ENCODE measurements around the gene PRCP.

PRCP gene

GRCh38 chr11:82896183-82896582, 4.0 kb downstream of the PRCP start:
- no peaks in the 10 kb centered on the region for H3K27me3 ChIP-seq (ENCODE audit: low read length)
- H3K4me2 ChIP-seq (ENCODE audit: low read depth, low read length, poor library complexity, severe bottlenecking): no peak overlapping the region
- no peaks in the 10 kb centered on the region for H3K9me3 ChIP-seq (ENCODE audit: insufficient read depth, low read length)
- TF ChIP-seq, protein P1, sequence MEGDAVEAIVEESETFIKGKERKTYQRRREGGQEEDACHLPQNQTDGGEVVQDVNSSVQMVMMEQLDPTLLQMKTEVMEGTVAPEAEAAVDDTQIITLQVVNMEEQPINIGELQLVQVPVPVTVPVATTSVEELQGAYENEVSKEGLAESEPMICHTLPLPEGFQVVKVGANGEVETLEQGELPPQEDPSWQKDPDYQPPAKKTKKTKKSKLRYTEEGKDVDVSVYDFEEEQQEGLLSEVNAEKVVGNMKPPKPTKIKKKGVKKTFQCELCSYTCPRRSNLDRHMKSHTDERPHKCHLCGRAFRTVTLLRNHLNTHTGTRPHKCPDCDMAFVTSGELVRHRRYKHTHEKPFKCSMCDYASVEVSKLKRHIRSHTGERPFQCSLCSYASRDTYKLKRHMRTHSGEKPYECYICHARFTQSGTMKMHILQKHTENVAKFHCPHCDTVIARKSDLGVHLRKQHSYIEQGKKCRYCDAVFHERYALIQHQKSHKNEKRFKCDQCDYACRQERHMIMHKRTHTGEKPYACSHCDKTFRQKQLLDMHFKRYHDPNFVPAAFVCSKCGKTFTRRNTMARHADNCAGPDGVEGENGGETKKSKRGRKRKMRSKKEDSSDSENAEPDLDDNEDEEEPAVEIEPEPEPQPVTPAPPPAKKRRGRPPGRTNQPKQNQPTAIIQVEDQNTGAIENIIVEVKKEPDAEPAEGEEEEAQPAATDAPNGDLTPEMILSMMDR (IDR thresholded peaks at IDR 0.05; ENCODE audit: insufficient read depth, low read length, poor library complexity, severe bottlenecking): no peak
- TF ChIP-seq EZH2phosphoT487 (conservative IDR thresholded peaks at IDR 0.05; ENCODE audit: low read length): no peak
- H3K9me2 ChIP-seq (replicated peaks; ENCODE audit: insufficient read depth, low read length): no peaks in the 10 kb centered on the region
- no peak overlapping the region for H3K4me3 ChIP-seq (ENCODE audit: insufficient read depth, low read length, poor library complexity, severe bottlenecking)
- no peak overlapping the region for H2AFZ ChIP-seq (ENCODE audit: low read depth, low read length, severe bottlenecking)
- no peaks in the 10 kb centered on the region for H3K36me3 ChIP-seq (ENCODE audit: low read length)
- H3K79me2 ChIP-seq (ENCODE audit: insufficient read depth, low read length): no peaks in the 10 kb centered on the region; the same call in 1 of the 2 replicates
- H3K9ac ChIP-seq (ENCODE audit: low read length): no peak overlapping the region
- H3F3A ChIP-seq (ENCODE audit: insufficient read depth): peaks cover 3% of the 10 kb centered on the region; the same call in 1 of the 2 replicates
- H3K27ac ChIP-seq (ENCODE audit: low read depth, low read length): no peak overlapping the region
- H4K20me1 ChIP-seq (ENCODE audit: low read depth, low read length): no peaks in the 10 kb centered on the region

- TF ChIP-seq, protein P1 (IDR thresholded peaks at IDR 0.05; ENCODE audit: insufficient read depth, low read length, poor library complexity, severe bottlenecking): no peak
- TF ChIP-seq EZH2phosphoT487 (conservative IDR thresholded peaks at IDR 0.05; ENCODE audit: low read length): no peak
- no peak overlapping the region for H3K4me2 ChIP-seq (ENCODE audit: low read depth, low read length, poor library complexity, severe bottlenecking)
- no peak overlapping the region for H3K27ac ChIP-seq (ENCODE audit: low read depth, low read length)
- H3K9me3 ChIP-seq (ENCODE audit: insufficient read depth, low read length): no peaks in the 10 kb centered on the region
- no peak overlapping the region for H3K4me3 ChIP-seq (ENCODE audit: insufficient read depth, low read length, poor library complexity, severe bottlenecking)
- no peaks in the 10 kb centered on the region for H4K20me1 ChIP-seq (ENCODE audit: low read depth, low read length)
- no peak overlapping the region for H3K9ac ChIP-seq (ENCODE audit: low read length)
- H3K79me2 ChIP-seq (ENCODE audit: insufficient read depth, low read length): no peaks in the 10 kb centered on the region; the same call in 1 of the 2 replicates
- H2AFZ ChIP-seq (ENCODE audit: low read depth, low read length, severe bottlenecking): no peak overlapping the region
- no peaks in the 10 kb centered on the region for H3K9me2 ChIP-seq (replicated peaks; ENCODE audit: insufficient read depth, low read length)
- peaks cover under 1% of the 10 kb centered on the region; the same call in 1 of the 2 replicates for H3F3A ChIP-seq (ENCODE audit: insufficient read depth)
- no peaks in the 10 kb centered on the region for H3K36me3 ChIP-seq (ENCODE audit: low read length)
- H3K27me3 ChIP-seq (ENCODE audit: low read length): no peaks in the 10 kb centered on the region
These were observed 4.7 kb downstream of the PRCP start for GRCh38 chr11:82895437-82896091.

DNA sequence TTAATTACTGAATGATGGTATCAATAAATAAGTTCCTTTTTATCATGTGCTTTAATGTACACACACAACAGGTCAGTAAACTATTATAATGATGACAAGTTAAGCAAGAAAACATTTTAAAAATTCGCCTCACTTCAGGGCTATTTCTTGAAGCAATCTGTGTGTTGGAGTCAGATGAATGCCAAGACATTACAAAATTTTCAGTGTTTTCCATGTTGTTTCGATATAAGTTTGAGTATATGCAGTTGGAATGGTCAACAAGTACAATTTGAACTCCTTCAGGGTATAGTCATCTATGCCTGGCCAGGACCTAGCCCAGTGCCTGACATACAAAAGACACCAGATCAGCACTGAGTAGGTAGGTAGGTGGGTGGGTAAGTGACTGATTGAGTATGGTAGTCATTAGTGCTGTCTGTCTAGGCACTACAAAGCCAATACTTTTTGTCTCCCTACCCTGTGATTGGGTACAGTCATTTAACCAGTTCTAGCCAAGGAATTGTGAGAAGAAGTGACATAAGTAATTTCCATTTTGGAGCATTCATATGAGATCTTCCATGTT, 7.5 kb downstream of the PRCP start:
- Histone ChIP-seq H3K9me2 (replicated peaks; ENCODE audit: insufficient read depth, low read length) (no peaks in the 10 kb centered on the region), H3K9ac (ENCODE audit: low read length) (no peak overlapping the region), H3K4me3 (ENCODE audit: insufficient read depth, low read length, poor library complexity, severe bottlenecking) (no peak overlapping the region), H3F3A (ENCODE audit: insufficient read depth) (no peaks in the 10 kb centered on the region), H3K36me3 (ENCODE audit: low read length) (no peaks in the 10 kb centered on the region), H3K27ac (ENCODE audit: low read depth, low read length) (no peak overlapping the region), H3K4me2 (ENCODE audit: low read depth, low read length, poor library complexity, severe bottlenecking) (no peak overlapping the region), H2AFZ (ENCODE audit: low read depth, low read length, severe bottlenecking) (no peak overlapping the region), H3K9me3 (ENCODE audit: insufficient read depth, low read length) (no peaks in the 10 kb centered on the region), H4K20me1 (ENCODE audit: low read depth, low read length) (no peaks in the 10 kb centered on the region), H3K27me3 (ENCODE audit: low read length) (no peaks in the 10 kb centered on the region), H3K79me2 (ENCODE audit: insufficient read depth, low read length) (no peaks in the 10 kb centered on the region; the same call in 1 of the 2 replicates)
- TF ChIP-seq, protein P1 (IDR thresholded peaks at IDR 0.05; ENCODE audit: insufficient read depth, low read length, poor library complexity, severe bottlenecking): no peak
- TF ChIP-seq EZH2phosphoT487 (conservative IDR thresholded peaks at IDR 0.05; ENCODE audit: low read length): no peak
